ENCODE results near the gene DOCK10. TPM values are rescaled to one million over a fixed set of nuclear protein-coding genes. Genes with fewer than 3 reads are reported as not detected.

Gene DOCK10
- total RNA-seq, 1 donor from 2014 or later = 15.1 TPM

DNA sequence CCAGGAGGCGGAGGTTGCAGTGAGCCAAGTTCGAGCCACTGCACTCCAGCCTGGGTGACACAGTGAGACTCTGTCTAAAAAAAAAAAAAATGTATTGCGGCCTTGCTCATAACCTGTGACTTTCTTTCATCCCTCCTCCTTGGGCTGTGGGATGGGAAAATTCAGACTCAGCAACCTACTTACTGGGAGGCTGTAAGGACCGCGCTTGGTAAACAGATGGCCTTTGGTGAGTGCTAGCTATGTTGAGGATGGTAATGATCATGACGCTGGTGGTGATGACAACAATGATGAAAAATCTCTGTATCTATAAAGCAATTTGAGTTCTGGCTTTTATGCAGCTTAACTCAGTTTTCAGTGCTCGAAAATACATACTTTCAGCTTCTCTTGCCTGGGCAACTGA is 261.4 kb downstream of the DOCK10 start:
- no peak overlapping the region for H3K4me3 ChIP-seq (ENCODE audit: low read length in 3 of 3)
- peaks cover 0 to 5% (median 0%) of the 10 kb centered on the region in 3 donors for H3K4me1 ChIP-seq (ENCODE audit: control insufficient read depth in 3 of 3, insufficient read depth in 3 of 3, low read length in 3 of 3)
- H3K9me3 ChIP-seq (ENCODE audit: control insufficient read depth in 3 of 3, low read length in 3 of 3) = no peaks in the 10 kb centered on the region
- no peak overlapping the region for H3K9ac ChIP-seq (ENCODE audit: low read depth in 1 of 3, low read length in 3 of 3)
- no peak overlapping the region for H3K27ac ChIP-seq (ENCODE audit: low read depth, low read length)
- peaks cover 0 to under 1% (median 0%) of the 10 kb centered on the region in 3 donors for H3K36me3 ChIP-seq (ENCODE audit: control insufficient read depth in 3 of 3, insufficient read depth in 3 of 3, low read length in 3 of 3)
- no peaks in the 10 kb centered on the region for H3K27me3 ChIP-seq (ENCODE audit: control insufficient read depth in 3 of 3, insufficient read depth in 3 of 3, low read length in 3 of 3)

DNA sequence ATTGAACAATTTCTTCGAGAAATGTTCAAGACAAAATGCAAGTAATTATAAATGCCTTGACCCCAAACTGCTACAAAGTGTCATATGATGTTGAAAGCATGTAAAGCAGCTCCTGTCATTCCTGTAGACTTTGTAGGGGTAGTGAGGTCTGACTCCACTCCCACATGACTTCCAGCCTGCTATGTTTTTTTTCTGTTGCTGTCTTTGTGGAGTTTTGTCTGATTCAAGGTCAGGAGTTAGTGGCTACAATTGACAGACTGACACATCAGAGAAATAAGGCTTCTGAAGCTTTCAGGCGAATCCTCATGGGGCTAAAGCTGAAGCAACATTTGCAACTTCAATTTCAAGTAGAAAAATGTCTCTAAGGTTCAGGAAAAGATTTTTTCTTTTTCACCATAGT is 262.2 kb downstream of the DOCK10 start:
- no peak overlapping the region for H3K27ac ChIP-seq (ENCODE audit: low read depth, low read length)
- peaks cover 0 to 5% (median 0%) of the 10 kb centered on the region in 3 donors for H3K4me1 ChIP-seq (ENCODE audit: control insufficient read depth in 3 of 3, insufficient read depth in 3 of 3, low read length in 3 of 3)
- H3K27me3 ChIP-seq (ENCODE audit: control insufficient read depth in 3 of 3, insufficient read depth in 3 of 3, low read length in 3 of 3) = no peaks in the 10 kb centered on the region
- H3K9me3 ChIP-seq (ENCODE audit: control insufficient read depth in 3 of 3, low read length in 3 of 3) = no peaks in the 10 kb centered on the region
- H3K4me3 ChIP-seq (ENCODE audit: low read length in 3 of 3) = no peak overlapping the region
- H3K9ac ChIP-seq (ENCODE audit: low read depth in 1 of 3, low read length in 3 of 3) = no peak overlapping the region
- peaks cover 0 to 2% (median 0%) of the 10 kb centered on the region in 3 donors for H3K36me3 ChIP-seq (ENCODE audit: control insufficient read depth in 3 of 3, insufficient read depth in 3 of 3, low read length in 3 of 3)

DNA sequence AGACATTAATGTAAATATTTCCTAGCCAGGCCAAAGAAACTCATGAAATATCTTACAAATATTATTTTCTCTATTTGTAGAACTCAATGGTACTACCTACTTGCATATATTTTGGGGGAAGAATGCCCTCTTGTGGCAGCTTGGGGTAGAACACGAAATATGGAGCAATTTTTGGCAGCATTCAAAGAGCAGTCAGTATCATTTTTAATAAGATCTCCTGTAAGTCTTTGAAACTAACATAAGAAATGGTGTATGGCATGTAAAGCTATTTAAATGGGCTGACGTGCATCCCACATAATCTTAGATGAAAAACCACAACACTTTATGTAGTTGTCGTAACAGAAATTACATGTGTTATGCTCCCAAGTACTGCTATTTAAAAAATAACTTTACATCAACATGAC is 263.8 kb downstream of the DOCK10 start:
- no peaks in the 10 kb centered on the region for H3K27me3 ChIP-seq (ENCODE audit: control insufficient read depth in 3 of 3, insufficient read depth in 3 of 3, low read length in 3 of 3)
- H3K9ac ChIP-seq (ENCODE audit: low read depth in 1 of 3, low read length in 3 of 3) = no peak overlapping the region
- H3K4me1 ChIP-seq (ENCODE audit: control insufficient read depth in 3 of 3, insufficient read depth in 3 of 3, low read length in 3 of 3) = peaks cover 0 to 5% (median 0%) of the 10 kb centered on the region in 3 donors
- peaks cover 0 to 2% (median 0%) of the 10 kb centered on the region in 3 donors for H3K36me3 ChIP-seq (ENCODE audit: control insufficient read depth in 3 of 3, insufficient read depth in 3 of 3, low read length in 3 of 3)
- no peak overlapping the region for H3K4me3 ChIP-seq (ENCODE audit: low read length in 3 of 3)
- no peak overlapping the region for H3K27ac ChIP-seq (ENCODE audit: low read depth, low read length)
- H3K9me3 ChIP-seq (ENCODE audit: control insufficient read depth in 3 of 3, low read length in 3 of 3) = no peaks in the 10 kb centered on the region

DNA sequence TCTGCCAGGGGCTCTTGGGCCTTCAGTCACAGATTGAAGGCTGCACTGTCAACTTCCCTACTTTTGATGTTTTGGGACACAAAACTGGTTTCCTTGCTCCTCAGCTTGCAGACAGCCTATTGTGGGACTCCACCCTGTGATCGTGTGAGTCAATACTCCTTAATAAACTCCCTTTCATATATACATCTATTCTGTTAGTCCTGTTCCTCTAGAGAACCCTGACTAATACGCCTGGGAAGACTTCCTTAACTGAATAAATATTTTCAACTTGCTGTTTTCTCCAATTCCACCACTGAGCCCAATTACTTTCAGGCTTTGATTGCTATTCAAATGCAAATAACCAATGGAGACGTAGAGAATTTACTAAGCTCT is 264.7 kb downstream of the DOCK10 start:
- H3K4me1 ChIP-seq (ENCODE audit: control insufficient read depth in 3 of 3, insufficient read depth in 3 of 3, low read length in 3 of 3) = peaks cover 0 to 5% (median 0%) of the 10 kb centered on the region in 3 donors
- H3K27me3 ChIP-seq (ENCODE audit: control insufficient read depth in 3 of 3, insufficient read depth in 3 of 3, low read length in 3 of 3) = no peaks in the 10 kb centered on the region
- peaks cover 0 to 2% (median 0%) of the 10 kb centered on the region in 3 donors for H3K36me3 ChIP-seq (ENCODE audit: control insufficient read depth in 3 of 3, insufficient read depth in 3 of 3, low read length in 3 of 3)
- H3K27ac ChIP-seq (ENCODE audit: low read depth, low read length) = no peak overlapping the region
- H3K4me3 ChIP-seq (ENCODE audit: low read length in 3 of 3) = no peak overlapping the region
- no peaks in the 10 kb centered on the region for H3K9me3 ChIP-seq (ENCODE audit: control insufficient read depth in 3 of 3, low read length in 3 of 3)
- H3K9ac ChIP-seq (ENCODE audit: low read depth in 1 of 3, low read length in 3 of 3) = no peak overlapping the region

- Histone ChIP-seq H3K27me3 (ENCODE audit: control insufficient read depth in 3 of 3, insufficient read depth in 3 of 3, low read length in 3 of 3) (no peaks in the 10 kb centered on the region), H3K27ac (ENCODE audit: low read depth, low read length) (no peak overlapping the region), H3K9me3 (ENCODE audit: control insufficient read depth in 3 of 3, low read length in 3 of 3) (no peaks in the 10 kb centered on the region), H3K9ac (ENCODE audit: low read depth in 1 of 3, low read length in 3 of 3) (no peak overlapping the region), H3K4me3 (ENCODE audit: low read length in 3 of 3) (no peak overlapping the region), H3K4me1 (ENCODE audit: control insufficient read depth in 3 of 3, insufficient read depth in 3 of 3, low read length in 3 of 3) (peaks cover 0 to 5% (median 0%) of the 10 kb centered on the region in 3 donors), H3K36me3 (ENCODE audit: control insufficient read depth in 3 of 3, insufficient read depth in 3 of 3, low read length in 3 of 3) (peaks cover 0 to 2% (median 0%) of the 10 kb centered on the region in 3 donors)
Measured at GRCh38 chr2:224776795-224777558, 265.3 kb downstream of the DOCK10 start.

GRCh38 chr2:224775647-224776046 is 266.6 kb downstream of the DOCK10 start:
- no peak overlapping the region for H3K4me3 ChIP-seq (ENCODE audit: low read length in 3 of 3)
- H3K27me3 ChIP-seq (ENCODE audit: control insufficient read depth in 3 of 3, insufficient read depth in 3 of 3, low read length in 3 of 3) = no peaks in the 10 kb centered on the region
- H3K36me3 ChIP-seq (ENCODE audit: control insufficient read depth in 3 of 3, insufficient read depth in 3 of 3, low read length in 3 of 3) = peaks cover 0 to 2% (median 0%) of the 10 kb centered on the region in 3 donors

DNA sequence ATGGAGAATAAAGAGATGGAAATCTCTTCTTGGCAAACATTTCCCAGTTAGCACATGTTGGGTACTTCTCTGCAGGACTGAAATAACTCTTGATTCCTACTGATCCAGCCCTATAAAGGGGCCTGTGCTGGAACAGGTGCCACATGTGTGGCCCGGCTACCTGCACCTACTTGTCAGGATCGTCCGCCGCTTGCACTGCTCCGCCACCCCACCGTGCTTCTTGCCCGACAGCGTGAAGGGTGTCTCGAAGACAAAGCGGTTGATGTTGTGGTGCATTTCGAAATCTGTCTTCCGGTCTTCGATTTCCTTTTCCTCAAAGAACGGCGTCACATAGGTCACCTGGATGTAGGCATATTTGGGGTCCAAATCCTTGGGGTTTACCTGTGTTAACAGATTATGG is 267.5 kb downstream of the DOCK10 start:
- Histone ChIP-seq H3K27me3 (ENCODE audit: control insufficient read depth in 3 of 3, insufficient read depth in 3 of 3, low read length in 3 of 3) (no peaks in the 10 kb centered on the region), H3K36me3 (ENCODE audit: control insufficient read depth in 3 of 3, insufficient read depth in 3 of 3, low read length in 3 of 3) (peaks cover 0 to 3% (median 0%) of the 10 kb centered on the region in 3 donors), H3K27ac (ENCODE audit: low read depth, low read length) (no peak overlapping the region), H3K4me3 (ENCODE audit: low read length in 3 of 3) (no peak overlapping the region), H3K9me3 (ENCODE audit: control insufficient read depth in 3 of 3, low read length in 3 of 3) (no peaks in the 10 kb centered on the region), H3K4me1 (ENCODE audit: control insufficient read depth in 3 of 3, insufficient read depth in 3 of 3, low read length in 3 of 3) (no peaks in the 10 kb centered on the region), H3K9ac (ENCODE audit: low read depth in 1 of 3, low read length in 3 of 3) (no peak overlapping the region)

More at GRCh38 chr2:224775647-224776046, 266.6 kb downstream of the DOCK10 start:
- Histone ChIP-seq H3K27ac (ENCODE audit: low read depth, low read length) (no peak overlapping the region), H3K4me1 (ENCODE audit: control insufficient read depth in 3 of 3, insufficient read depth in 3 of 3, low read length in 3 of 3) (no peaks in the 10 kb centered on the region), H3K9me3 (ENCODE audit: control insufficient read depth in 3 of 3, low read length in 3 of 3) (no peaks in the 10 kb centered on the region), H3K9ac (ENCODE audit: low read depth in 1 of 3, low read length in 3 of 3) (no peak overlapping the region)

DNA sequence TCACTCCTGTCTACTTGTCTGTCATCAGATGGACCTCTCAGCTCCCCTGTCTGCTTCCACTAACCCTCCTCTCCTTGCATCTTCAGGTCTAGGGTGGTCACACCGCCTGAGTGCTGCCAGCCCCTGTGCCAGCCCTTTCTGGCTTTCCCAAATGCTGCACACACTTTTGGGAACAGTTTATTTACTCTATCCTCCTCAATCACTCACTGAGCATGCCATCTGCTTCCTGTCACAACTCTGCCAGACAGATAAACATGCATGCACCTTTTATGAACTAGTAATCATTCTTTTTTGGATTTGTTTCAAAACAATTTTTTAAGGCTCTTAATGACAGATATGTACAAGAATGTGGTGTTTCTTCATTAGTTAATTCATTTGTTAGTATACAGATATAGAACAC is 269.8 kb downstream of the DOCK10 start:
- no peak overlapping the region for H3K27ac ChIP-seq (ENCODE audit: low read depth, low read length)
- H3K4me3 ChIP-seq (ENCODE audit: low read length in 3 of 3) = no peak overlapping the region
- H3K36me3 ChIP-seq (ENCODE audit: control insufficient read depth in 3 of 3, insufficient read depth in 3 of 3, low read length in 3 of 3) = peaks cover 0 to 3% (median 0%) of the 10 kb centered on the region in 3 donors
- H3K9ac ChIP-seq (ENCODE audit: low read depth in 1 of 3, low read length in 3 of 3) = no peak overlapping the region
- no peaks in the 10 kb centered on the region for H3K27me3 ChIP-seq (ENCODE audit: control insufficient read depth in 3 of 3, insufficient read depth in 3 of 3, low read length in 3 of 3)
- no peaks in the 10 kb centered on the region for H3K4me1 ChIP-seq (ENCODE audit: control insufficient read depth in 3 of 3, insufficient read depth in 3 of 3, low read length in 3 of 3)
- no peaks in the 10 kb centered on the region for H3K9me3 ChIP-seq (ENCODE audit: control insufficient read depth in 3 of 3, low read length in 3 of 3)

- H3K36me3 ChIP-seq (ENCODE audit: control insufficient read depth in 3 of 3, insufficient read depth in 3 of 3, low read length in 3 of 3) = peaks cover 0 to 2% (median 0%) of the 10 kb centered on the region in 3 donors
Measured at GRCh38 chr2:224769489-224769888, 272.8 kb downstream of the DOCK10 start.

DNA sequence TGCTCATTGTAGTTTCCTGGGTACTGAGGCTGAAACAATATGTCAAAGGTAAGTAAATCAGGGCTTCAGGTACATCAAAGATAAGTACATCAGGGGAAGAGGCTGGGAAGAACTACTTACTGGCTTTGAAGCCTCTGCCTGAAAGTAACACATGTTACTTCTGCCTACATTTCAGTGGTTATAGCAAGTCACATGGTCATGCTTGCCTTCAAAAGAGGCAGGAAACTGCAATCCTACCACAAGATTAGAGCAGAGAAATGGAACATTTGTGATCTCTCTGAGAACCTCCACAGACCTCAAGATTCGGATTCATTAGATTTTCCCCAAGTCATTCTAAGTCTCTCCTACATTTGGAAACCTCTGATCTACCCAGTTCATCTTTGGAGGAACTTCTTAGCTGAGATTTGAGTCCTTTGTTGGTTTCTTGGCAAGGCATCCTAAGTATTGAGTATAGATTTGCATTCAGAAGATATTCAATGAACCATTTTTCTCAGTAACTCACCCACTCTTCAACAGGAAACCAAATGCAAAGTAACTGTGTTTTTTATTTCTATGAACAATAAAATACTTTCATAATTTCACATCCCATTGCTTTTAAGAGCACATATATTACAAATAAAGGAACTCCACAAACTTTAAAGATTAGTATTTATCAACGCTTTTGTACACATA is 277.6 kb downstream of the DOCK10 start:
- H3K9ac ChIP-seq (ENCODE audit: low read depth in 1 of 3, low read length in 3 of 3) = no peak overlapping the region
- no peak overlapping the region for H3K27ac ChIP-seq (ENCODE audit: low read depth, low read length)
- no peaks in the 10 kb centered on the region for H3K4me1 ChIP-seq (ENCODE audit: control insufficient read depth in 3 of 3, insufficient read depth in 3 of 3, low read length in 3 of 3)
- H3K4me3 ChIP-seq (ENCODE audit: low read length in 3 of 3) = no peak overlapping the region
- H3K9me3 ChIP-seq (ENCODE audit: control insufficient read depth in 3 of 3, low read length in 3 of 3) = no peaks in the 10 kb centered on the region
- no peaks in the 10 kb centered on the region for H3K36me3 ChIP-seq (ENCODE audit: control insufficient read depth in 3 of 3, insufficient read depth in 3 of 3, low read length in 3 of 3)
- no peaks in the 10 kb centered on the region for H3K27me3 ChIP-seq (ENCODE audit: control insufficient read depth in 3 of 3, insufficient read depth in 3 of 3, low read length in 3 of 3)

More at GRCh38 chr2:224769489-224769888, 272.8 kb downstream of the DOCK10 start:
- no peak overlapping the region for H3K27ac ChIP-seq (ENCODE audit: low read depth, low read length)
- no peak overlapping the region for H3K9ac ChIP-seq (ENCODE audit: low read depth in 1 of 3, low read length in 3 of 3)
- H3K9me3 ChIP-seq (ENCODE audit: control insufficient read depth in 3 of 3, low read length in 3 of 3) = no peaks in the 10 kb centered on the region
- H3K27me3 ChIP-seq (ENCODE audit: control insufficient read depth in 3 of 3, insufficient read depth in 3 of 3, low read length in 3 of 3) = no peaks in the 10 kb centered on the region
- no peak overlapping the region for H3K4me3 ChIP-seq (ENCODE audit: low read length in 3 of 3)
- H3K4me1 ChIP-seq (ENCODE audit: control insufficient read depth in 3 of 3, insufficient read depth in 3 of 3, low read length in 3 of 3) = no peaks in the 10 kb centered on the region

Data from skeletal muscle tissue (tissue), 4 donors.